IMR-90 (cell line): ENCODE measurements around the gene NCKIPSD.

ENCODE experiments used
- FOS ChIP-seq: fragments of 150-350 bp; IDR thresholded peaks from 2 replicates; pipeline ENCODE4 v1.6.1; 2016; ENCODE audit warnings: low read depth, low read length
- MAFK ChIP-seq: IDR thresholded peaks from 2 replicates; pipeline ENCODE4 v1.6.1; 2012; ENCODE audit warnings: low read depth, low read length, improper control_type of control experiment
- NFE2L2 ChIP-seq: fragments of 150-350 bp; IDR thresholded peaks from 2 replicates; pipeline ENCODE4 v1.6.1; 2016; ENCODE audit warnings: low read depth, mild to moderate bottlenecking, low read length
- POLR2A ChIP-seq: IDR thresholded peaks from 2 replicates; pipeline ENCODE4 v1.6.1; 2012; ENCODE audit warnings: mild to moderate bottlenecking, low read depth, low read length
- RCOR1 ChIP-seq: IDR thresholded peaks from 2 replicates; pipeline ENCODE4 v1.6.1; 2012; ENCODE audit warnings: mild to moderate bottlenecking, low read length, improper control_type of control experiment; ENCODE audit not compliant: insufficient replicate concordance
- RFX5 ChIP-seq: IDR thresholded peaks from 2 replicates; pipeline ENCODE4 v1.8.0; 2012; ENCODE audit warnings: low read depth, mild to moderate bottlenecking, low read length, moderate library complexity
- TF ChIP-seq, protein P1 (sequence below): conservative IDR thresholded peaks from 2 replicates; pipeline ENCODE4 v1.5.1; 2012; ENCODE audit warnings: mild to moderate bottlenecking, low read depth, low read length, improper control_type of control experiment
- TF ChIP-seq, protein P2 (sequence below): fragments of 150-350 bp; IDR thresholded peaks from 2 replicates; pipeline ENCODE4 v1.6.1; 2016; ENCODE audit warnings: low read depth, mild to moderate bottlenecking, low read length, moderate library complexity, borderline replicate concordance

DNA sequence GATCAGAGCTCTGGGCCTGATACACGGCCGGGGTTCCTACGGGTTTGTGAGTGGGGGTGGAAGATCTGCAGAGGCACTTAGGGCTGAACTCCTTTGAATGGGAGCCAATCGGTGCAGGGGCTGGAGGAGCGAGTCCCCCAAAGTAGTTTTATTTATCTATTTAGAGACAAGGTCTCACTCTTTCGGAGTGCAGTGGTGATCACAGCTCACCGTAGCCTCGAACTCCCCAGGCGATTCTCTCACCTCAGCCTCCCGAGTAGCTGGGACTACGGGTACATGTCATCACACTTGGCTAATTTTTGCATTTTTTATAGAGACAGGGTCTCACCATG, 21.4 kb downstream of the NCKIPSD start:
- TF ChIP-seq FOS (no peak), POLR2A (no peak), RCOR1 (no peak), NFE2L2 (no peak), RFX5 (no peak), MAFK (no peak)
- TF ChIP-seq, protein P1, sequence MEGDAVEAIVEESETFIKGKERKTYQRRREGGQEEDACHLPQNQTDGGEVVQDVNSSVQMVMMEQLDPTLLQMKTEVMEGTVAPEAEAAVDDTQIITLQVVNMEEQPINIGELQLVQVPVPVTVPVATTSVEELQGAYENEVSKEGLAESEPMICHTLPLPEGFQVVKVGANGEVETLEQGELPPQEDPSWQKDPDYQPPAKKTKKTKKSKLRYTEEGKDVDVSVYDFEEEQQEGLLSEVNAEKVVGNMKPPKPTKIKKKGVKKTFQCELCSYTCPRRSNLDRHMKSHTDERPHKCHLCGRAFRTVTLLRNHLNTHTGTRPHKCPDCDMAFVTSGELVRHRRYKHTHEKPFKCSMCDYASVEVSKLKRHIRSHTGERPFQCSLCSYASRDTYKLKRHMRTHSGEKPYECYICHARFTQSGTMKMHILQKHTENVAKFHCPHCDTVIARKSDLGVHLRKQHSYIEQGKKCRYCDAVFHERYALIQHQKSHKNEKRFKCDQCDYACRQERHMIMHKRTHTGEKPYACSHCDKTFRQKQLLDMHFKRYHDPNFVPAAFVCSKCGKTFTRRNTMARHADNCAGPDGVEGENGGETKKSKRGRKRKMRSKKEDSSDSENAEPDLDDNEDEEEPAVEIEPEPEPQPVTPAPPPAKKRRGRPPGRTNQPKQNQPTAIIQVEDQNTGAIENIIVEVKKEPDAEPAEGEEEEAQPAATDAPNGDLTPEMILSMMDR, result no peak
- TF ChIP-seq, protein P2, sequence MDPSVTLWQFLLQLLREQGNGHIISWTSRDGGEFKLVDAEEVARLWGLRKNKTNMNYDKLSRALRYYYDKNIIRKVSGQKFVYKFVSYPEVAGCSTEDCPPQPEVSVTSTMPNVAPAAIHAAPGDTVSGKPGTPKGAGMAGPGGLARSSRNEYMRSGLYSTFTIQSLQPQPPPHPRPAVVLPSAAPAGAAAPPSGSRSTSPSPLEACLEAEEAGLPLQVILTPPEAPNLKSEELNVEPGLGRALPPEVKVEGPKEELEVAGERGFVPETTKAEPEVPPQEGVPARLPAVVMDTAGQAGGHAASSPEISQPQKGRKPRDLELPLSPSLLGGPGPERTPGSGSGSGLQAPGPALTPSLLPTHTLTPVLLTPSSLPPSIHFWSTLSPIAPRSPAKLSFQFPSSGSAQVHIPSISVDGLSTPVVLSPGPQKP, result no peak
